Stimulated activated CD4-positive, alpha-beta T cell treated with anti-CD3 and anti-CD28 coated beads, Interleukin-1b, Interleukin-23, amount 100 ng/mL, for 48 hours (primary cell): ENCODE measurements around the gene RPS14.
A peak's percentile ranks its signal among the peaks of the same experiment; 100 is the strongest.

Experiments used
- DNase-seq: peaks from one replicate; pipeline ENCODE4 v3.0.0-alpha.2; 2020

RPS14 gene

GRCh38 chr5:150412319-150413175, 37.0 kb downstream of the RPS14 start, which contains the start of gene CD74:
CD74 (minus strand) TSS chr5:150412910; CDS start chr5:150412749, 161 bp downstream.
- DNase-seq, result peak; percentile 91

GRCh38 chr5:150411245-150411979, 38.1 kb downstream of the RPS14 start:
- peak; percentile 75 for DNase-seq

GRCh38 chr5:150410524-150411244, 38.9 kb downstream of the RPS14 start:
- peak; percentile 25 for DNase-seq

GRCh38 chr5:150409638-150410523, 39.7 kb downstream of the RPS14 start:
- DNase-seq, result peak; percentile 47

- no peak for DNase-seq
These were observed 41.2 kb downstream of the RPS14 start for GRCh38 chr5:150408231-150408943.

GRCh38 chr5:150407096-150407720, 42.3 kb downstream of the RPS14 start:
- no peak for DNase-seq

GRCh38 chr5:150406723-150407095, 42.8 kb downstream of the RPS14 start:
- no peak for DNase-seq

- no peak for DNase-seq
These were observed 43.3 kb downstream of the RPS14 start for GRCh38 chr5:150406103-150406722.

GRCh38 chr5:150404941-150405816, 44.4 kb downstream of the RPS14 start:
- no peak for DNase-seq

GRCh38 chr5:150404535-150404934, 45.0 kb downstream of the RPS14 start:
- no peak for DNase-seq

GRCh38 chr5:150404121-150404520, 45.4 kb downstream of the RPS14 start:
- no peak for DNase-seq

GRCh38 chr5:150402901-150403342, 46.6 kb downstream of the RPS14 start:
- DNase-seq, result no peak

GRCh38 chr5:150402229-150402773, 47.2 kb downstream of the RPS14 start:
- no peak for DNase-seq

GRCh38 chr5:150401376-150402228, 47.9 kb downstream of the RPS14 start:
- no peak for DNase-seq

- DNase-seq, result no peak
These were observed 48.5 kb downstream of the RPS14 start for GRCh38 chr5:150401076-150401375.

GRCh38 chr5:150400316-150401075, 49.0 kb downstream of the RPS14 start:
- no peak for DNase-seq

- no peak for DNase-seq
These were observed 49.9 kb downstream of the RPS14 start for GRCh38 chr5:150399524-150400211.
